IMR-90 (cell line): ENCODE measurements around the gene TMEM259. TPM values are rescaled to one million over a fixed set of nuclear protein-coding genes. Genes with fewer than 3 reads are reported as not detected.

Source experiments
- ATAC-seq: fragments of 200-7000 bp; cut with Tn5 transposase; 2 replicates; pipeline ENCODE4 v1.9.1; 2020; ENCODE audit warnings: low read depth, mild to moderate bottlenecking, moderate library complexity
- BruUV-seq: library from RNA; stranded (reverse); fragments of 400-500 nt; replicated peaks from 2 replicates; lab custom pipeline; 2021; lab: Mats Ljungman, UMichigan
- CTCF ChIA-PET: fragments of 300-600 bp; formaldehyde crosslinking; extraction: SDS; loops from one replicate; lab custom pipeline; 2021; ENCODE audit warnings: antibody characterized with exemption; lab: Yijun Ruan, JAX
- POLR2A ChIA-PET: fragments of 300-600 bp; sonication (Branson Sonifier 250); formaldehyde crosslinking; loops from one replicate; lab custom pipeline; 2022; ENCODE audit warnings: antibody characterized with exemption; ENCODE audit not compliant: unreplicated experiment; lab: Charles Lee
- DNase-seq: peaks from one replicate; pipeline ENCODE4 v3.0.0; 2013
- H2AFZ ChIP-seq: replicated peaks from 2 replicates; pipeline ENCODE3; 2013; ENCODE audit warnings: low read length, mild to moderate bottlenecking; ENCODE audit not compliant: poor library complexity
- H2AK5ac ChIP-seq: 2 replicates; pipeline ENCODE4 v1.6.1; 2013; ENCODE audit warnings: low read depth, low read length, inconsistent platforms
- H2AK9ac ChIP-seq: replicated peaks from 2 replicates; pipeline ENCODE3; 2013; ENCODE audit warnings: mild to moderate bottlenecking, low read depth, low read length, moderate library complexity; ENCODE audit not compliant: poor library complexity
- H2BK120ac ChIP-seq: 2 replicates; pipeline ENCODE4 v1.6.1; 2013; ENCODE audit warnings: low read depth, low read length, inconsistent platforms
- H2BK15ac ChIP-seq: 3 replicates; pipeline ENCODE4 v1.6.1; 2013; ENCODE audit warnings: low read depth, low read length, inconsistent platforms
- H2BK20ac ChIP-seq: 2 replicates; pipeline ENCODE4 v1.6.1; 2013; ENCODE audit warnings: low read depth, mild to moderate bottlenecking, inconsistent platforms, low read length, moderate library complexity
- H2BK5ac ChIP-seq: 2 replicates; pipeline ENCODE4 v1.6.1; 2013; ENCODE audit warnings: mild to moderate bottlenecking, low read depth, low read length, inconsistent platforms; ENCODE audit not compliant: poor library complexity, severe bottlenecking
- H3K14ac ChIP-seq: replicated peaks from 2 replicates; pipeline ENCODE4 v1.6.1; 2013; ENCODE audit warnings: low read depth, low read length, inconsistent platforms
- H3K18ac ChIP-seq: 2 replicates; pipeline ENCODE4 v1.6.1; 2013; ENCODE audit warnings: low read depth, low read length, control low read depth
- H3K23ac ChIP-seq: 2 replicates; pipeline ENCODE4 v1.6.1; 2013; ENCODE audit warnings: low read depth, low read length, inconsistent platforms
- H3K27ac ChIP-seq: 2 replicates; pipeline ENCODE4 v1.5.1; 2013; ENCODE audit warnings: mild to moderate bottlenecking, control low read depth, low read length; ENCODE audit not compliant: insufficient read depth
- H3K27me3 ChIP-seq: 2 replicates; pipeline ENCODE4 v1.6.1; 2013; ENCODE audit warnings: low read length; ENCODE audit not compliant: control insufficient read depth, insufficient read depth
- H3K36me3 ChIP-seq: 2 replicates; pipeline ENCODE4 v1.6.1; 2013; ENCODE audit warnings: low read length, mixed read lengths; ENCODE audit not compliant: control insufficient read depth, insufficient read depth
- H3K4ac ChIP-seq: 2 replicates; pipeline ENCODE4 v1.6.1; 2013; ENCODE audit warnings: low read depth, low read length, inconsistent platforms
- H3K4me1 ChIP-seq: 2 replicates; pipeline ENCODE4 v1.6.1; 2013; ENCODE audit warnings: low read length, mixed read lengths; ENCODE audit not compliant: control insufficient read depth, insufficient read depth
- H3K4me2 ChIP-seq: 2 replicates; pipeline ENCODE4 v1.6.1; 2013; ENCODE audit warnings: low read depth, mild to moderate bottlenecking, control low read depth, low read length, moderate library complexity
- H3K4me3 ChIP-seq: 2 replicates; pipeline ENCODE4 v1.5.1; 2013; ENCODE audit warnings: low read depth, mild to moderate bottlenecking, control low read depth, low read length, moderate library complexity; ENCODE audit not compliant: insufficient read depth
- H3K56ac ChIP-seq: 2 replicates; pipeline ENCODE4 v1.6.1; 2013; ENCODE audit warnings: low read length, inconsistent platforms; ENCODE audit not compliant: insufficient read depth; ENCODE audit errors: extremely low read depth
- H3K79me1 ChIP-seq, 2 experiments: 2 replicates each; pipeline ENCODE4 v1.6.1; 2013; ENCODE audit warnings: low read length in 2 of 2, inconsistent platforms in 1 of 2, low read depth in 1 of 2
- H3K9ac ChIP-seq: 2 replicates; pipeline ENCODE4 v1.6.1; 2013; ENCODE audit warnings: low read depth, low read length, control low read depth
- H3K9me1 ChIP-seq: 2 replicates; pipeline ENCODE4 v1.6.1; 2013; ENCODE audit warnings: low read length, inconsistent platforms; ENCODE audit not compliant: insufficient read depth
- H3K9me3 ChIP-seq: 2 replicates; pipeline ENCODE4 v1.6.1; 2013; ENCODE audit warnings: low read length; ENCODE audit not compliant: control insufficient read depth, insufficient read depth
- H4K20me1 ChIP-seq: 2 replicates; pipeline ENCODE4 v1.6.1; 2013; ENCODE audit warnings: low read length, inconsistent platforms; ENCODE audit not compliant: insufficient read depth
- H4K5ac ChIP-seq: 2 replicates; pipeline ENCODE4 v1.6.1; 2013; ENCODE audit warnings: mild to moderate bottlenecking, low read depth, low read length, control low read depth
- H4K8ac ChIP-seq, 2 experiments: 2 replicates each; pipeline ENCODE4 v1.6.1; 2013; ENCODE audit warnings: low read depth in 2 of 2, low read length in 2 of 2, control low read depth in 1 of 2, inconsistent platforms in 1 of 2
- H4K91ac ChIP-seq: 2 replicates; pipeline ENCODE4 v1.6.1; 2013; ENCODE audit warnings: low read depth, low read length, inconsistent platforms; ENCODE audit not compliant: insufficient read depth
- BHLHE40 ChIP-seq: fragments of 150-350 bp; IDR thresholded peaks from 2 replicates; pipeline ENCODE4 v1.6.1; 2016; ENCODE audit warnings: mild to moderate bottlenecking, low read depth, low read length
- CEBPB ChIP-seq: IDR thresholded peaks from 2 replicates; pipeline ENCODE4 v1.6.1; 2012; ENCODE audit warnings: low read depth, low read length, improper control_type of control experiment
- CHD1 ChIP-seq: IDR thresholded peaks from 2 replicates; pipeline ENCODE4 v1.6.1; 2012; ENCODE audit warnings: low read depth, low read length, improper control_type of control experiment
- FOS ChIP-seq: fragments of 150-350 bp; IDR thresholded peaks from 2 replicates; pipeline ENCODE4 v1.6.1; 2016; ENCODE audit warnings: low read depth, low read length
- MAFK ChIP-seq: IDR thresholded peaks from 2 replicates; pipeline ENCODE4 v1.6.1; 2012; ENCODE audit warnings: low read depth, low read length, improper control_type of control experiment
- MAZ ChIP-seq: IDR thresholded peaks from 2 replicates; pipeline ENCODE4 v1.6.1; 2012; ENCODE audit warnings: low read depth, mild to moderate bottlenecking, low read length, improper control_type of control experiment, moderate library complexity, borderline replicate concordance
- MXI1 ChIP-seq: IDR thresholded peaks from 2 replicates; pipeline ENCODE4 v1.6.1; 2012; ENCODE audit warnings: low read depth, mild to moderate bottlenecking, low read length, moderate library complexity, borderline replicate concordance
- NFE2L2 ChIP-seq: fragments of 150-350 bp; IDR thresholded peaks from 2 replicates; pipeline ENCODE4 v1.6.1; 2016; ENCODE audit warnings: low read depth, mild to moderate bottlenecking, low read length
- POLR2A ChIP-seq: IDR thresholded peaks from 2 replicates; pipeline ENCODE4 v1.6.1; 2012; ENCODE audit warnings: mild to moderate bottlenecking, low read depth, low read length
- RAD21 ChIP-seq: IDR thresholded peaks from 2 replicates; pipeline ENCODE4 v1.6.1; 2012; ENCODE audit warnings: low read length, improper control_type of control experiment
- RFX5 ChIP-seq: IDR thresholded peaks from 2 replicates; pipeline ENCODE4 v1.8.0; 2012; ENCODE audit warnings: low read depth, mild to moderate bottlenecking, low read length, moderate library complexity
- SMC3 ChIP-seq: fragments of 150-350 bp; IDR thresholded peaks from 2 replicates; pipeline ENCODE4 v1.6.1; 2016; ENCODE audit warnings: low read depth, mild to moderate bottlenecking, antibody characterized with exemption, low read length, moderate library complexity
- WGBS, 2 experiments: methylation state at CpG; one replicate each; pipeline versions ENCODE4 v1.1.5 to v1.1.7; 2013; ENCODE audit warnings: missing lambda C conversion rate in 2 of 2; ENCODE audit not compliant: insufficient read length in 1 of 2; ENCODE audit errors: extremely low coverage in 2 of 2; 5-methylcytosine and 5-hydroxymethylcytosine counted together
- dilution Hi-C: fragments of 300-500 bp; cut with HindIII; formaldehyde crosslinking; loops from one replicate; pipeline ENCODE4 v1.14.3; 2018; ENCODE audit warnings: low sequenced_read_pairs; ENCODE audit not compliant: unreplicated experiment
- in situ Hi-C: fragments of 300-500 bp; cut with MboI; formaldehyde crosslinking; loops from 3 replicates; pipeline ENCODE4 v1.14.3; 2019; ENCODE audit warnings: low sequenced_read_pairs, inconsistent platforms, mixed read lengths
- intact Hi-C: fragments of 100-400 bp; cut with micrococcal nuclease; formaldehyde crosslinking; loops from 2 replicates; pipeline ENCODE4 v1.10.0; 2022
- polyA plus RNA-seq, 3 experiments: library from polyadenylated mRNA; depleted of rRNA; stranded (reverse); fragments of >200 nt; gene quantifications; 2 replicates each; pipeline ENCODE4 v1.2.3, GENCODE V29; 2012; ENCODE audit warnings: low replicate concordance in 1 of 3
- total RNA-seq: library from RNA; depleted of rRNA; stranded (reverse); fragments of >200 nt; gene quantifications from 2 replicates; pipeline ENCODE4 v1.2.3, GENCODE V29; 2012
- TF ChIP-seq, protein P1 (sequence below): conservative IDR thresholded peaks from 2 replicates; pipeline ENCODE4 v1.5.1; 2012; ENCODE audit warnings: mild to moderate bottlenecking, low read depth, low read length, improper control_type of control experiment
- TF ChIP-seq, protein P2 (sequence below): fragments of 150-350 bp; IDR thresholded peaks from 2 replicates; pipeline ENCODE4 v1.6.1; 2016; ENCODE audit warnings: low read depth, mild to moderate bottlenecking, low read length, moderate library complexity, borderline replicate concordance
- TF ChIP-seq, protein P3 (sequence below): fragments of 150-350 bp; IDR thresholded peaks from 2 replicates; pipeline ENCODE4 v1.6.1; 2017; ENCODE audit warnings: mild to moderate bottlenecking, antibody characterized with exemption, low read length, low read depth

TMEM259 gene
- total and polyA plus RNA-seq, 2 of the 4 experiments (the other 2 are of a cell fraction), result 22.6 to 153 TPM

DNA sequence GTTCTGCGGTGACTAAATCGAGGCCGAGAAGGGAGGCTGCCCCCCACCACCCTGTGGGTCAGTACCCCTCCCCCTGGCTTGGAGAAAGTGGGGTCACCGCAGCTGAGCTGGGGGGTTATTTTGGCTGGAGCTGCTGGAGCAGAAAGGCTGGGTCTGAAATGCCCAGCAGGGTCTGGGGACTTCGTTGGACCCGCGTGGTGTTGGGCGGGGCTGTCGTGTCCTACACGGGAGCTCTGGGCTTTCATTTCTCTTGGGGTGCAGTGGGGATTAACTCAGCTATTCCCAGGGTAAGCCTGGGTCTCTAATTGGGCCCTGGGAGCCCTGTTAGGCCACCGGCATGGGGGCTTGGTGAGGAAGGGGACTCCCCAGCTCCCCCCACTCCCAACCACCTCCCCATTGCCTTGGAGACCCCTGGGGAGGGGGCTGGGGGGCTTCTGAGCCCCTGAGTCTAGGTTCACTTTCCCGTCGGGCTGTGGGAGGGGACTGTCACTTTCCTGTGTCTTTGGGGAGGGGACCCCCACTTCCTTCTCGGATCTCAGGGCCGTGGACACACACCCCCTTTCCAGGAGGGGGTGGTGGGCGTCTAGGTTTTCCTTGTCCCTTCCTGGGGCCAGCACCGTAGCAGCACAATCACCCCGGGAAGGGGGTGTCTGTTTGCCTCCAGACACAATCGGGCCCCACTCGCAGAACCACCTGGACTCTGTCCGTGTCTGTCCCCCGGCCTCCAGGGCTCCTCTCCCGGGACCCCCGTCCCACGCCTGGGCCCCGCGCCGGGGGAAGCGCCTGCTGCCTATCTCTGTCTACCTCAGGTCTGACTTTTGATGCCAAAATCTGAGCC lies 47.0 kb downstream of the TMEM259 start:
- no peaks in the 10 kb centered on the region for H3K27me3 ChIP-seq
- BruUV-seq, result no TSS peak
- peaks cover 5% of the 10 kb centered on the region for H3K9me3 ChIP-seq
- POLR2A ChIA-PET, result no interaction called here
- H3K56ac ChIP-seq, result no peak overlapping the region
- DNase-seq (no peak), ATAC-seq (no peak)
- H4K91ac ChIP-seq, result no peak overlapping the region
- no peak overlapping the region for H4K5ac ChIP-seq
- no peak overlapping the region for H3K9ac ChIP-seq
- no peaks in the 10 kb centered on the region; the same call in 1 of the 2 replicates for H4K20me1 ChIP-seq
- no peak overlapping the region for H3K18ac ChIP-seq
- no peak overlapping the region for H4K8ac ChIP-seq
- H3K4me1 ChIP-seq, result no peaks in the 10 kb centered on the region
- H3K4me3 ChIP-seq, result no peak overlapping the region
- dilution Hi-C loops (no loop called here), in situ Hi-C loops (no loop called here), intact Hi-C loops (no loop called here)
- no peak overlapping the region for H2BK15ac ChIP-seq
- CTCF ChIA-PET, result no interaction called here
- H2BK120ac ChIP-seq, result no peak overlapping the region
- no peak overlapping the region; the same call in 1 of the 2 replicates for H2AK5ac ChIP-seq
- H3K27ac ChIP-seq, result no peak overlapping the region
- H3K4ac ChIP-seq, result no peak overlapping the region
- H3K36me3 ChIP-seq, result peaks cover 39% of the 10 kb centered on the region
- no peak overlapping the region for H2BK5ac ChIP-seq
- WGBS, 2 experiments, result 63% methylated on average over 9 of the region's 29 CpGs; no CpG with 5 or more reads in 1 of the 2 experiments
- H3K9me1 ChIP-seq, result no peaks in the 10 kb centered on the region
- peaks cover 9 to 19% of the 10 kb centered on the region in 2 experiments for H3K79me1 ChIP-seq
- no peak overlapping the region for H2BK20ac ChIP-seq
- H3K23ac ChIP-seq, result no peak overlapping the region
- no peak overlapping the region for H2AK9ac ChIP-seq
- no peak overlapping the region for H3K14ac ChIP-seq
- H2AFZ ChIP-seq, result no peak overlapping the region
- H3K4me2 ChIP-seq, result no peak overlapping the region
- TF ChIP-seq, protein P1, sequence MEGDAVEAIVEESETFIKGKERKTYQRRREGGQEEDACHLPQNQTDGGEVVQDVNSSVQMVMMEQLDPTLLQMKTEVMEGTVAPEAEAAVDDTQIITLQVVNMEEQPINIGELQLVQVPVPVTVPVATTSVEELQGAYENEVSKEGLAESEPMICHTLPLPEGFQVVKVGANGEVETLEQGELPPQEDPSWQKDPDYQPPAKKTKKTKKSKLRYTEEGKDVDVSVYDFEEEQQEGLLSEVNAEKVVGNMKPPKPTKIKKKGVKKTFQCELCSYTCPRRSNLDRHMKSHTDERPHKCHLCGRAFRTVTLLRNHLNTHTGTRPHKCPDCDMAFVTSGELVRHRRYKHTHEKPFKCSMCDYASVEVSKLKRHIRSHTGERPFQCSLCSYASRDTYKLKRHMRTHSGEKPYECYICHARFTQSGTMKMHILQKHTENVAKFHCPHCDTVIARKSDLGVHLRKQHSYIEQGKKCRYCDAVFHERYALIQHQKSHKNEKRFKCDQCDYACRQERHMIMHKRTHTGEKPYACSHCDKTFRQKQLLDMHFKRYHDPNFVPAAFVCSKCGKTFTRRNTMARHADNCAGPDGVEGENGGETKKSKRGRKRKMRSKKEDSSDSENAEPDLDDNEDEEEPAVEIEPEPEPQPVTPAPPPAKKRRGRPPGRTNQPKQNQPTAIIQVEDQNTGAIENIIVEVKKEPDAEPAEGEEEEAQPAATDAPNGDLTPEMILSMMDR, result no peak
- no peak for TF ChIP-seq SMC3
- TF ChIP-seq, protein P2, sequence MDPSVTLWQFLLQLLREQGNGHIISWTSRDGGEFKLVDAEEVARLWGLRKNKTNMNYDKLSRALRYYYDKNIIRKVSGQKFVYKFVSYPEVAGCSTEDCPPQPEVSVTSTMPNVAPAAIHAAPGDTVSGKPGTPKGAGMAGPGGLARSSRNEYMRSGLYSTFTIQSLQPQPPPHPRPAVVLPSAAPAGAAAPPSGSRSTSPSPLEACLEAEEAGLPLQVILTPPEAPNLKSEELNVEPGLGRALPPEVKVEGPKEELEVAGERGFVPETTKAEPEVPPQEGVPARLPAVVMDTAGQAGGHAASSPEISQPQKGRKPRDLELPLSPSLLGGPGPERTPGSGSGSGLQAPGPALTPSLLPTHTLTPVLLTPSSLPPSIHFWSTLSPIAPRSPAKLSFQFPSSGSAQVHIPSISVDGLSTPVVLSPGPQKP, result no peak
- no peak for TF ChIP-seq NFE2L2
- no peak for TF ChIP-seq MAFK
- TF ChIP-seq RFX5, result no peak
- no peak for TF ChIP-seq MAZ
- no peak for TF ChIP-seq MXI1
- no peak for TF ChIP-seq CEBPB
- TF ChIP-seq BHLHE40, result no peak
- no peak for TF ChIP-seq CHD1
- TF ChIP-seq RAD21, result no peak
- no peak for TF ChIP-seq FOS
- no peak for TF ChIP-seq POLR2A
- TF ChIP-seq, protein P3, sequence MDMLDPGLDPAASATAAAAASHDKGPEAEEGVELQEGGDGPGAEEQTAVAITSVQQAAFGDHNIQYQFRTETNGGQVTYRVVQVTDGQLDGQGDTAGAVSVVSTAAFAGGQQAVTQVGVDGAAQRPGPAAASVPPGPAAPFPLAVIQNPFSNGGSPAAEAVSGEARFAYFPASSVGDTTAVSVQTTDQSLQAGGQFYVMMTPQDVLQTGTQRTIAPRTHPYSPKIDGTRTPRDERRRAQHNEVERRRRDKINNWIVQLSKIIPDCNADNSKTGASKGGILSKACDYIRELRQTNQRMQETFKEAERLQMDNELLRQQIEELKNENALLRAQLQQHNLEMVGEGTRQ, result no peak
